ENCODE results near the gene DPP8.
"Not testable (repeated sequence)": the region's sequence is repeated elsewhere in the genome, so short reads cannot be mapped to it uniquely, and the experiment has no call there.

DPP8 gene

GRCh38 chr15:65512189-65512588 lies 5.3 kb downstream of the DPP8 start:
- no peaks in the 10 kb centered on the region for H3K9me3 Mint-ChIP-seq
- DNase-seq (no peak), ATAC-seq (replicated peaks) (no peak)
- no peaks in the 10 kb centered on the region for H3K27me3 Mint-ChIP-seq
- peaks cover 56% of the 10 kb centered on the region for H3K36me3 Mint-ChIP-seq (ENCODE audit: insufficient read depth)
- peak overlapping the region; percentile 71 to 80 for H3K4me3 Mint-ChIP-seq
- H3K27ac Mint-ChIP-seq: peak overlapping the region; percentile 93 to 99
- peaks cover 25 to 32% of the 10 kb centered on the region in 2 donors for H3K4me1 Mint-ChIP-seq (ENCODE audit: low read depth in 2 of 2)

- Mint-ChIP-seq H3K27ac (peak overlapping the region in 1 of 2 donors; percentile 13), H3K36me3 (ENCODE audit: insufficient read depth) (peaks cover 66% of the 10 kb centered on the region)
Observed at GRCh38 chr15:65509321-65509720, 8.2 kb downstream of the DPP8 start.

GRCh38 chr15:65494076-65494475 lies 23.4 kb downstream of the DPP8 start:
- H3K4me1 Mint-ChIP-seq (ENCODE audit: low read depth in 2 of 2): peaks cover 6 to 22% of the 10 kb centered on the region in 2 donors
- DNase-seq (no peak), ATAC-seq (replicated peaks) (no peak)
- H3K9me3 Mint-ChIP-seq: no peaks in the 10 kb centered on the region
- peak overlapping the region in 1 of 2 donors; percentile 53 for H3K27ac Mint-ChIP-seq
- H3K27me3 Mint-ChIP-seq: no peaks in the 10 kb centered on the region
- peaks cover 77% of the 10 kb centered on the region for H3K36me3 Mint-ChIP-seq (ENCODE audit: insufficient read depth)
- H3K4me3 Mint-ChIP-seq: no peak overlapping the region

More at GRCh38 chr15:65509321-65509720, 8.2 kb downstream of the DPP8 start:
- ATAC-seq (replicated peaks) (no peak), DNase-seq (no peak)
- Mint-ChIP-seq H3K27me3 (no peaks in the 10 kb centered on the region), H3K4me3 (no peak overlapping the region), H3K9me3 (no peaks in the 10 kb centered on the region), H3K4me1 (ENCODE audit: low read depth in 2 of 2) (peaks cover 16 to 28% of the 10 kb centered on the region in 2 donors)

GRCh38 chr15:65484876-65485275 lies 32.6 kb downstream of the DPP8 start:
- no peaks in the 10 kb centered on the region for H3K9me3 Mint-ChIP-seq
- no peak overlapping the region for H3K4me3 Mint-ChIP-seq
- no peak overlapping the region for H3K27ac Mint-ChIP-seq
- H3K27me3 Mint-ChIP-seq: no peaks in the 10 kb centered on the region
- H3K4me1 Mint-ChIP-seq (ENCODE audit: low read depth in 2 of 2): peaks cover 0 to 2% of the 10 kb centered on the region in 2 donors
- no peak for DNase-seq
- ATAC-seq (replicated peaks): no peak
- peaks cover 78% of the 10 kb centered on the region for H3K36me3 Mint-ChIP-seq (ENCODE audit: insufficient read depth)

- H3K36me3 Mint-ChIP-seq (ENCODE audit: insufficient read depth): peaks cover 86% of the 10 kb centered on the region
- H3K27ac Mint-ChIP-seq: peak overlapping the region in 1 of 2 donors; percentile 6
- H3K4me3 Mint-ChIP-seq: no peak overlapping the region
- H3K9me3 Mint-ChIP-seq: no peaks in the 10 kb centered on the region
- no peak for DNase-seq
- H3K27me3 Mint-ChIP-seq: no peaks in the 10 kb centered on the region
- H3K4me1 Mint-ChIP-seq (ENCODE audit: low read depth in 2 of 2): peaks cover 0 to 5% of the 10 kb centered on the region in 2 donors
- ATAC-seq (replicated peaks): no peak
Observed at GRCh38 chr15:65476903-65477302, 40.6 kb downstream of the DPP8 start.

GRCh38 chr15:65470866-65471265 lies 46.6 kb downstream of the DPP8 start:
- no peak for ATAC-seq (replicated peaks)
- Mint-ChIP-seq H3K4me1 (ENCODE audit: low read depth in 2 of 2) (peaks cover 0 to 5% of the 10 kb centered on the region in 2 donors), H3K27ac (peak overlapping the region in 1 of 2 donors; percentile 65), H3K4me3 (no peak overlapping the region), H3K36me3 (ENCODE audit: insufficient read depth) (peaks cover 87% of the 10 kb centered on the region), H3K9me3 (no peaks in the 10 kb centered on the region), H3K27me3 (no peaks in the 10 kb centered on the region)
- DNase-seq: no peak

- peaks cover 87% of the 10 kb centered on the region for H3K36me3 Mint-ChIP-seq (ENCODE audit: insufficient read depth)
- H3K4me3 Mint-ChIP-seq: no peak overlapping the region
- H3K9me3 Mint-ChIP-seq: no peaks in the 10 kb centered on the region
- H3K27ac Mint-ChIP-seq: no peak overlapping the region
- no peaks in the 10 kb centered on the region for H3K27me3 Mint-ChIP-seq
- ATAC-seq (replicated peaks) (no peak), DNase-seq (no peak)
- no peaks in the 10 kb centered on the region for H3K4me1 Mint-ChIP-seq (ENCODE audit: low read depth in 2 of 2)
Observed at GRCh38 chr15:65468229-65468909, 49.1 kb downstream of the DPP8 start.

GRCh38 chr15:65466901-65467300 lies 50.6 kb downstream of the DPP8 start:
- ATAC-seq (replicated peaks) (no peak), DNase-seq (no peak)
- Mint-ChIP-seq H3K27me3 (no peaks in the 10 kb centered on the region), H3K36me3 (ENCODE audit: insufficient read depth) (peaks cover 88% of the 10 kb centered on the region), H3K4me1 (ENCODE audit: low read depth in 2 of 2) (no peaks in the 10 kb centered on the region), H3K9me3 (no peaks in the 10 kb centered on the region), H3K27ac (no peak overlapping the region), H3K4me3 (no peak overlapping the region)

GRCh38 chr15:65463096-65463495 lies 54.4 kb downstream of the DPP8 start:
- ATAC-seq (replicated peaks); DNase-seq; H3K9me3 Mint-ChIP-seq; H3K4me3 Mint-ChIP-seq; H3K4me1 Mint-ChIP-seq (ENCODE audit: low read depth in 2 of 2); H3K27me3 Mint-ChIP-seq; H3K27ac Mint-ChIP-seq: not testable (repeated sequence)
- peaks cover 98% of the 10 kb centered on the region for H3K36me3 Mint-ChIP-seq (ENCODE audit: insufficient read depth)

GRCh38 chr15:65460741-65461347 lies 56.6 kb downstream of the DPP8 start:
- Mint-ChIP-seq H3K27me3 (no peaks in the 10 kb centered on the region), H3K4me3 (no peak overlapping the region), H3K36me3 (ENCODE audit: insufficient read depth) (peaks cover 91% of the 10 kb centered on the region), H3K4me1 (ENCODE audit: low read depth in 2 of 2) (peaks cover 2 to 9% of the 10 kb centered on the region in 2 donors), H3K27ac (peak overlapping the region; percentile 49 to 65), H3K9me3 (no peaks in the 10 kb centered on the region)
- ATAC-seq (replicated peaks) (no peak), DNase-seq (no peak)

- H3K4me3 Mint-ChIP-seq; ATAC-seq (replicated peaks): not testable (repeated sequence)
- peak overlapping the region; percentile 52 to 62 for H3K27ac Mint-ChIP-seq
Observed at GRCh38 chr15:65455256-65455655, 62.2 kb downstream of the DPP8 start.

GRCh38 chr15:65451989-65452388 lies 65.5 kb downstream of the DPP8 start:
- Mint-ChIP-seq H3K27me3 (no peaks in the 10 kb centered on the region), H3K9me3 (no peaks in the 10 kb centered on the region), H3K4me1 (ENCODE audit: low read depth in 2 of 2) (peaks cover 2 to 6% of the 10 kb centered on the region in 2 donors), H3K27ac (no peak overlapping the region), H3K36me3 (ENCODE audit: insufficient read depth) (peaks cover 83% of the 10 kb centered on the region), H3K4me3 (no peak overlapping the region)
- DNase-seq (no peak), ATAC-seq (replicated peaks) (no peak)

More at GRCh38 chr15:65455256-65455655, 62.2 kb downstream of the DPP8 start:
- H3K36me3 Mint-ChIP-seq (ENCODE audit: insufficient read depth): peaks cover 89% of the 10 kb centered on the region
- DNase-seq; H3K4me1 Mint-ChIP-seq (ENCODE audit: low read depth in 2 of 2); H3K9me3 Mint-ChIP-seq; H3K27me3 Mint-ChIP-seq: not testable (repeated sequence)

GRCh38 chr15:65450556-65450955 lies 66.9 kb downstream of the DPP8 start:
- H3K27ac Mint-ChIP-seq: no peak overlapping the region
- H3K27me3 Mint-ChIP-seq: no peaks in the 10 kb centered on the region
- H3K4me3 Mint-ChIP-seq: no peak overlapping the region
- ATAC-seq (replicated peaks): no peak
- no peak for DNase-seq
- peaks cover 0 to 4% of the 10 kb centered on the region in 2 donors for H3K4me1 Mint-ChIP-seq (ENCODE audit: low read depth in 2 of 2)
- H3K9me3 Mint-ChIP-seq: no peaks in the 10 kb centered on the region
- peaks cover 87% of the 10 kb centered on the region for H3K36me3 Mint-ChIP-seq (ENCODE audit: insufficient read depth)

GRCh38 chr15:65447145-65447544 lies 70.3 kb downstream of the DPP8 start:
- H3K27me3 Mint-ChIP-seq: no peaks in the 10 kb centered on the region
- ATAC-seq (replicated peaks) (no peak), DNase-seq (no peak)
- peaks cover 0 to 4% of the 10 kb centered on the region in 2 donors for H3K4me1 Mint-ChIP-seq (ENCODE audit: low read depth in 2 of 2)
- no peak overlapping the region for H3K4me3 Mint-ChIP-seq
- H3K36me3 Mint-ChIP-seq (ENCODE audit: insufficient read depth): peaks cover 74% of the 10 kb centered on the region
- no peaks in the 10 kb centered on the region for H3K9me3 Mint-ChIP-seq
- peak overlapping the region in 1 of 2 donors; percentile 22 for H3K27ac Mint-ChIP-seq

Measured in effector memory CD8-positive, alpha-beta T cell (primary cell).